ENCODE data around the gene HSD3B7. TPM values are rescaled to one million over a fixed set of nuclear protein-coding genes. Genes with fewer than 3 reads are reported as not detected.
A peak's percentile ranks its signal among the peaks of the same experiment; 100 is the strongest.

The HSD3B7 gene
- total and polyA plus RNA-seq, 5 experiments from 2014 or later, result 0.07 to 1.9 (median 0.65) TPM; not detected in 1

DNA sequence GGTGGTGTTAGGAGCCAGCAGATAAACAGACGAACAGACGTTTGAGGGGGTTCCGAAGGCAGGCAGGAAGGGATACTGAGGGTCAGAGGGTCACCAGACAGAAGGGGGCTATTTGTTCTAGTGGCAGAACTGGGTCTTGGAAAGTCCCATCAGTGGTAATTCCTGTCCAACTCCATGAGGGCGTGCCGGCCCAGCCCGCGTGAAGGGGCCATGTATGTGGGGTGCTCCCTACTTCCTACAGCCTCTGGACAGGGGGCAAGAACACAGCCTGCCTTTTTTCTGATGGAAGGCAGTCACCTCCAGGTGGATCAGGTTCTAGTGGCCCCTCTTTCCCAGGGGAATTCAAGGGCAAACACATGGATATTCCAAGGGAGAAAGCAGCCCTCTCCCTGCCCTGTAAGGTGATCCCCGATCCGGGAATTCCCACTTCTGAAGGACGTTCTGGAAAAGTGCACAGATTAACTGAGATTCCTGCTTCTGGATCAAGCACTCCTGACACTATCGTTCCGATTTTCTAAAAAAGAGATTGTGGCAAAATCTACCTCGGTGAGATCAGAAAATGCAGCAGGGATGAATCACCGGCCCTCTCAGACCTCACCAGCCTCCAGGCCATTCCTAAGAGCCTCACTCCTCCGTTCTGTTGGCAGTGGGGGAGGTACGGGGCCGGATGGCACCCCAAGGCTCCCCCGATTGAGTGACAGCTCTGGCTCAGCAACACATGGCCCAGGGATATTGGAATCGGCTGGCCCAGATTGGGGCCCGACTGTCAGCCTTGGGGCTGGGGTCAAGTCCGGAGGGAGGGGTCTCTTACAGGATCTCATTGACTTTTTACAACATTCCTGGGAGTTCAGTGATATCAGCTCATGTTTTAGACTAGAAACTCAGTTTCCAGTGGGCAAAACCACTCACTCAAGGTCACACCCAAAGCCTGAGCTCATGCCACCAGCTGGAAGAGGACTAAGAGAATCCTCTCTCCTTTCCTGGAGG lies 13.0 kb downstream of the HSD3B7 start:
- Mint-ChIP-seq H3K4me1 (peaks cover 2 to 12% (median 8%) of the 10 kb centered on the region in 4 donors), H3K27ac (peak overlapping the region in 3 of 10 donors; percentile 15 to 94 (median 41)), H3K4me3 (peak overlapping the region; percentile 52 to 93 (median 80)), H3K27me3 (no peaks in the 10 kb centered on the region), H3K36me3 (no peaks in the 10 kb centered on the region), H3K9me3 (no peaks in the 10 kb centered on the region)
- POLR2A ChIA-PET, result interaction anchor here (0.7 to 2.2 kb wide), 3 partner anchors 76 to 144 kb away, joined by 3 to 11 read pairs (median 4); partner anchors contain the start of genes KAT8, ZNF646 and ZNF668
- ATAC-seq, result no peak
- no peak for DNase-seq

DNA sequence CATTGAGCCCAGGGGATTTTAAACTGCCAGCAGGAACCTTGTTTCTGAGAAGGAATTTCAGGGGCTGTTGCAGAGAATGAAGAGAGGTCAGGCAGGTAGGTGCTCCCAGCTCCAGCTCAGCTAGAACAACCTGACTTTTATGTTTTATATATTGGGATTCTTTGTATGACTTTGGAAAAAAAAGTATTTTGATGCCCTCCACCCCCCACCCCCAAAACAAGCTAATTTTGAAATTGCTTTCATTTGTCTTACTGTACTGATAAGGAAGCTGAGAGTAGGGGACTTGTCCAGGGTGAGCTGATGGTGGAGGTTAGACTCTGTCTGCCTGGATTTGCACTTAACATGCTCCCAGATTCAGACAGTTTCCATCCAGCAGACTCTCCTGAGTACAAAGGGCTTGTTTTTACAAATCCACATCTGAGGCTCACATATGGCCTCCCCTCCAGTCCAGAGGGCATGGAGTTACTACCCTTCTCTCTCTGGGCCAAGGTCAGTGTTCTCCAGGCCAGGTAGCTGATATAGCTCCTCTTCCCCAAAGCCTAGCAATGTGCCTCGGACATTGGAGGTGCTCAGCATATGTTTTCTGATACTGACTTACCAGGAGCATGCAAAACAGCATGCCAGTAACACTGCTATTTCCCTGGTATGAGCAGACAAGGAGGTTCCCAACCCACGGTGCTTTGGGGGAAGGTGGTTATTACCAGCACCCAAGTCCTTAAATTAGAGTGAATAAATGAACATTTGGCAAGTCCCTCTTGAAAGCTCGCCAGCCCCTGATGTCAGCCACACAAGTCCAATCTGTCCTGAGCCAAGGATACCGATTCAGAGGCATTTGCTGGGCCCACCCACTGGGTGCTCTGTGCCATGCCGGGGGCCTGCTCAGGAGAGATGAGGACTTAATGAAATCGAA lies 14.1 kb downstream of the HSD3B7 start:
- DNase-seq (no peak), ATAC-seq (no peak)
- POLR2A ChIA-PET, result interaction anchor here (1.2 kb wide), 1 partner anchor 119 kb away, joined by 3 read pairs; the partner anchor contains the start of gene KAT8
- no peaks in the 10 kb centered on the region for H3K9me3 Mint-ChIP-seq
- no peaks in the 10 kb centered on the region for H3K36me3 Mint-ChIP-seq
- H3K4me3 Mint-ChIP-seq, result peak overlapping the region in 1 of 10 donors; percentile 30
- no peaks in the 10 kb centered on the region for H3K27me3 Mint-ChIP-seq
- peak overlapping the region in 4 of 10 donors; percentile 41 to 78 (median 74) for H3K27ac Mint-ChIP-seq
- H3K4me1 Mint-ChIP-seq, result peaks cover 3 to 12% (median 8%) of the 10 kb centered on the region in 4 donors

DNA sequence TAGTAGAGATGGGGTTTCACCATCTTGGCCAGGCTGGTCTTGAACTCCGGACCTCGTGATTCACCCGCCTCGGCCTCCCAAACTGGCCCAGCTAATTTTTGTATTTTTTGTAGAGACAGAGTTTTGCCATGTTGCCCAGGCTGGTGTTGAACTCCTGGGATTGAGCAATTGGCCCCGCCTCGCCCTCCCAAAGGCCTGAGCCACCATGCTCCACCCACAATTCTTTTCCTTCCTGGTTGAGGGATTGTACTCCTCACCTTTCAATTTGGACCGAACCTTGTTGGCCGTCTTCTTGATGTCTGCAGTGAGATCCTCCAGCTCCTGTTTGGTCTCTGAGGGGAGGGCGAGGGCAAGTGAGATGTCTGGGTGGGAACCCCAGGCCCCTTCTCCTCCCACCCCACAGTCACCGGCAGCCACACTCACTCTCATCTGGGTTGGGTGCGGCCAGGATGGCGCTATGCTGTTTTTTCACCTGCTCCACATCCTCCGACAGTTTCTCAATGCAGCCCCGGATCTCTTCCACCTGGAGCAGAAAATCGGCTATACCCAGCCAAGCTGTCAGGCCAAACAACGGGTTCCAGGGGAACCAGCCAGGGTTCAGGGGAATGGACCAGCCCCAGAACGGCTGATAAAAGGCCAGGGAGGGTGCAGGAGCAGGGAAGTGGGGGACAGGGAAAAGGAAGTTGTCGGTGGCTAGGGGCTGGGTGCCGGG lies 15.8 kb downstream of the HSD3B7 start:
- ATAC-seq (no peak), DNase-seq (no peak)
- peaks cover 3 to 8% (median 8%) of the 10 kb centered on the region in 4 donors for H3K4me1 Mint-ChIP-seq
- no peaks in the 10 kb centered on the region for H3K27me3 Mint-ChIP-seq
- H3K27ac Mint-ChIP-seq, result no peak overlapping the region
- H3K4me3 Mint-ChIP-seq, result no peak overlapping the region
- POLR2A ChIA-PET, result no interaction called here
- no peaks in the 10 kb centered on the region for H3K36me3 Mint-ChIP-seq
- no peaks in the 10 kb centered on the region for H3K9me3 Mint-ChIP-seq

DNA sequence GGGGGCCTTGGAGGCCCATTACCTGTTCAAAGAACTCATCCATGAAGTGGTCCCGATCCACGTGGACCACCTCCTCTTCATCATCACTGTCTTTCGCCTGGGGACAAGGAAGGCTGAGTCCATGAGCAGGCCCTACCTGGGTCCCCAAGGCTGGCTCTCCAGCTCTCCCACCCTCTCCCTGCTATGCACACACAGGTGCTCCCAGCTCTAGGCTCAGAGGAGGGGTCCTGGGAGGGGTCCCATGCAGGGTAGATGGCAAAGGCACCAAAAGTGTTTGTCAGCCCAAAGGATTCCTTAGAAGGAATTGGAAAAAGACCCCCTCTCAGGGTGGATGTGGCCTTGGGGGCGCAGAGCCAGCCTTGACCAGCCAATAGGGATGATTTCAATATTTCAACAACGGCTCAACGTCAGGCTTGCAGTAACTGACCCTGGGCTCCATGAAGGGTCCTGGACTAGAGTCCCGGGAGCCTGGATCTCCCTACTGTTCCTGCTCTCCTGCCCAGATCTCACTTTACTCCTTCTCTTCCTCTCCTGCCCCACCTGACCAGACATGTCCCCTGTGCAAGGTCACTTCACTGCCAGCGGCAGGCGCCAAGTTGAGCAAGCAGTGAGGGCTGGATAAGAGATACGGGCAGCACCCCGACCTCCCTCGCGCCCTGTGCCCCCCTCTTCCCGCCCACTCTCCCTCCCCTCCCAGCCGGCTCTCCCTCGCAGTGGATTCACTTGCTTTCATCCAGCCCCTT lies 16.7 kb downstream of the HSD3B7 start:
- Mint-ChIP-seq H3K9me3 (no peaks in the 10 kb centered on the region), H3K36me3 (no peaks in the 10 kb centered on the region), H3K4me3 (no peak overlapping the region), H3K27me3 (no peaks in the 10 kb centered on the region), H3K27ac (no peak overlapping the region), H3K4me1 (peaks cover 1 to 3% (median 3%) of the 10 kb centered on the region in 4 donors)
- ATAC-seq, result no peak
- POLR2A ChIA-PET, result no interaction called here
- no peak for DNase-seq

DNA sequence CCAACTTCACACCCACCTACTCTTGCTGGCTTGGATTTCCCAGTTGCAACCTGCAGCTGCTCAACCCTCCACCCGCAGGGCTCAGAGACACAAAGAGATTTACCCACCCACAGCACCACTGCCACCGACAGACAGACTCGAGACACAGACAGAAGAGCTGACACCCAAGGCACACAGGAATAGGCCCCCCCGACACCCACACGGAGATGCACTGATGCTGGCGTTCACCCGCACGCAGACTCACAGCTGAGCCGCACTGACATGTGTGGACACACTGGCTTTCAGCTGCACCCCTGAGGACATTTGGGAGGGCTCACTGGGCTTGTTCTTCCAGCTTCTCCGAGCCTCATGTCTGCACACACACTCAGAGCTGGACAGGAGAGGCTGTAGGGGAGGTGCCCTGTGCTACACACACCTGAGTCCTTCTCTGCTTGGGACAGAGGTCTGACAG lies 17.3 kb downstream of the HSD3B7 start:
- POLR2A ChIA-PET, result interaction anchor here (0.6 kb wide), 1 partner anchor 8 kb away, joined by 5 read pairs; no protein-coding TSS in a partner anchor
- peaks cover 0 to 1% (median 0%) of the 10 kb centered on the region in 4 donors for H3K4me1 Mint-ChIP-seq
- H3K4me3 Mint-ChIP-seq, result no peak overlapping the region
- ATAC-seq (no peak), DNase-seq (no peak)
- H3K27ac Mint-ChIP-seq, result no peak overlapping the region
- no peaks in the 10 kb centered on the region for H3K27me3 Mint-ChIP-seq
- no peaks in the 10 kb centered on the region for H3K9me3 Mint-ChIP-seq
- H3K36me3 Mint-ChIP-seq, result no peaks in the 10 kb centered on the region

DNA sequence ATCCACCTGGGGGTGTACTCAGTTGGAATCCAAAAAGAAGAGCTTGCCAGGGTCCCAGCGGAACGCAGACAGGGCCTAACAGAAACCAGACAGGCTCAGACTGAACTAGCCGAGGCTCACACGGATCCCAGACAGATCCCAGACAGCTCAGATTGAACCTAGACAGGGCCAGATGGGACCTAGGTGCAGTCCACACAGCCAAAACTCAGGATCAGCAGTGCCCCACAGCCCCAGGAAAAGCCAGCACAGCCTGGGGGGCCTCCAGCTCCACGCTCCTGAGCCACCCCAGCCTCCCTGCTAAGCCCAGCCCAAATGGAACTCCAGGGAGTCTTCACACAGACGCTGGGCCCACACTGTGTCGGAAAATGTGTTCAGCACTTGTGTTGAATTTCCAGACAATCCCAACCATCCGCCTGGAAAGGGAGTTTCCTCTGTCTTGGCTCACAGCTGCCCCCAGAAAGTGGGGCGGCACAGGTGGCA lies 17.9 kb downstream of the HSD3B7 start:
- DNase-seq (no peak), ATAC-seq (no peak)
- no peaks in the 10 kb centered on the region for H3K27me3 Mint-ChIP-seq
- H3K27ac Mint-ChIP-seq, result peak overlapping the region in 1 of 10 donors; percentile 55
- H3K4me3 Mint-ChIP-seq, result no peak overlapping the region
- H3K4me1 Mint-ChIP-seq, result peaks cover 0 to 1% (median 0%) of the 10 kb centered on the region in 4 donors
- no peaks in the 10 kb centered on the region for H3K36me3 Mint-ChIP-seq
- POLR2A ChIA-PET, result no interaction called here
- H3K9me3 Mint-ChIP-seq, result no peaks in the 10 kb centered on the region

DNA sequence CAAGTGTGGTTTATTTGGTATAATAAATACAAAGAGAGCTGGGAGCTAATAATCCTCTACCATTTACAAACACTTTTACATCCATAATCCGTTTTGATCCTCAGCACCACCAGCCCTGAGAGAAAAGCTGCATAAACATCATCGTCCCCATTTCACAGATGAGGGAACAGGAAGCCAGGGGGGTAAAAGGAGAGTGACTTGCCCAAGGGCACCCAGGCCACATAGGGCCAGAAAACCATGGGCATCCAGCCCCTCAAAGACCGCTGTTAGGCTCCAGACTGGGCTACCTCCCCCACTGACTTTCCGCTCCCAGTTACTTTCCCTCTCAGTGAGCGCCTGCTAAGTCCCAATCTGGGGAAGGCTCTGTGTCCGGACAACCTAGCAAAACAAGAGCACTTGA lies 18.7 kb downstream of the HSD3B7 start:
- DNase-seq (no peak), ATAC-seq (no peak)
- H3K27me3 Mint-ChIP-seq, result no peaks in the 10 kb centered on the region
- no peaks in the 10 kb centered on the region for H3K36me3 Mint-ChIP-seq
- peaks cover 0 to 1% (median 0%) of the 10 kb centered on the region in 4 donors for H3K4me1 Mint-ChIP-seq
- peak overlapping the region in 1 of 10 donors; percentile 57 for H3K27ac Mint-ChIP-seq
- H3K9me3 Mint-ChIP-seq, result no peaks in the 10 kb centered on the region
- POLR2A ChIA-PET, result no interaction called here
- no peak overlapping the region for H3K4me3 Mint-ChIP-seq

DNA sequence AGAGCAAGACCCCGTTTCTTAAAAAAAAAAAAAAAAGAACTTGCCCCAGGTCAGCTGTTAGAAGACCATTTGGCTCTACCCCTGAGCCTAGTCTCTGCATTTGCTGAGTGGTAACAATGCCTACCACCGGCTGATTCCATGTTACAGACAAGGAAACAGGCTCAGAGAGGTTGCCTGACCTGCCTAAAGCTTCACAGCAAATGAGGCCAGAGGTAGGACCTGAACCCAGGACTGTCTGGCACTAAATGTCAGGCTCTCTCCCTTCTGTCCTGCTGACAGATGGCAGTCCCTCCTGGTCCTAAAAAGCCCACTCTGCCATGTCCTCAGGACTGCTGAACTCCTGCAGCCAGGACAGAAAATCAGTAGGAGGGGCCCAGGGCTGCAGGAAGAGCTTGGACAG lies 19.7 kb downstream of the HSD3B7 start:
- Mint-ChIP-seq H3K27me3 (no peaks in the 10 kb centered on the region), H3K4me3 (no peak overlapping the region), H3K4me1 (peaks cover under 1 to 6% (median 3%) of the 10 kb centered on the region in 4 donors), H3K27ac (no peak overlapping the region), H3K36me3 (no peaks in the 10 kb centered on the region), H3K9me3 (no peaks in the 10 kb centered on the region)
- POLR2A ChIA-PET, result interaction anchor here (0.6 kb wide), 1 partner anchor 175 kb away, joined by 3 read pairs; the partner anchor contains the start of gene FUS
- DNase-seq, result no peak
- ATAC-seq, result no peak

DNA sequence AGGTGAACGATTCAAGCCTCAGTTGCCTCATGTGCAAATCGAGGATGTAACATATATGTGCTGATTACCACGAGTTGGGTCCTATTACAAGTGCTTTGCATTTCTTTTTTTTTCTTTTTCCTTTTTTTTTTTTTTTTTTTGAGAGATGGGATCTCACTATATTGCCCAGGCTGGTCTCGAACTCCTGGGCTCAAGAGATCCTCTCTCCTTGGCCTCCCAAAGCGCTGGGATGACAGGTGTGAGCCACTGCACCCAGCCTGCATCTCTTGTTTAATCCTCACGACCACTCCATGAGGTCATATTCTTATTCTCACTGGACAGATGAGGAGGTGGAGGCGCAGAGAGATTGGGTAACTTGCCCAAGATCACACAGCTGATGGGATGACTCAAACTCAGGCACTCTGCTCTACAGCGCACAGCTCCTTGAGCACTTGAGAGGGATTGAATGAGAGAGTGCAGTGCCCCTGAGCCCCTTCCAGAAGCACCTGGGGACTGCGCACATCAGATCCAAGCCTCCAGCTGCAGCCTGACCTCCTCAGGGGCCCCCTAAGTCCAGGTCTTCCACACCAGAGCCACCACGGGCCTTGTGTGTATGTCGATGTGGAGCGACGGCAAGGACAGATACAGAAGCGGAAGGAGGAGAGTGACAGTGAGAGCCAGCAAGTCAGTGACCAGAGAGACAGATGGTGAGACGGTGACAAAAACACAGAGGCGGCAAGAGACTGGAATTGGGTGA lies 20.5 kb downstream of the HSD3B7 start:
- DNase-seq (no peak), ATAC-seq (no peak)
- no peak overlapping the region for H3K4me3 Mint-ChIP-seq
- H3K36me3 Mint-ChIP-seq, result no peaks in the 10 kb centered on the region
- POLR2A ChIA-PET, result no interaction called here
- H3K27me3 Mint-ChIP-seq, result no peaks in the 10 kb centered on the region
- peaks cover 5 to 11% (median 7%) of the 10 kb centered on the region in 4 donors for H3K4me1 Mint-ChIP-seq
- no peaks in the 10 kb centered on the region for H3K9me3 Mint-ChIP-seq
- H3K27ac Mint-ChIP-seq, result no peak overlapping the region

DNA sequence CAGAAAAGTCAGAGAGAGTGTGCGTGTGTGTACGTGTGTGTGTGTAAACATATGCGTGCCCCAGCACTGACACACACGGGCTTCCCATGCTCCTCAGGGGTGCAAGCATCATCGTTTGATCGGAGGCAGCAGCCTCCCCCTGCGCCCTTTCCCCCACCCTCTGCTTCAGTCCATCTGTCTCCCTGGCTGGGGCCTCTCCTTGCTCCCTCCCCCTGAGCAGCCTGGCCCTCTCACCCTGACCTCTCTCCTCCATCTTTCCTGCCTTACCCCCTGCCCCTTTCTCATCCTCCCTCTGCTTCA lies 21.0 kb downstream of the HSD3B7 start:
- H3K9me3 Mint-ChIP-seq, result no peaks in the 10 kb centered on the region
- H3K4me3 Mint-ChIP-seq, result no peak overlapping the region
- POLR2A ChIA-PET, result no interaction called here

DNA sequence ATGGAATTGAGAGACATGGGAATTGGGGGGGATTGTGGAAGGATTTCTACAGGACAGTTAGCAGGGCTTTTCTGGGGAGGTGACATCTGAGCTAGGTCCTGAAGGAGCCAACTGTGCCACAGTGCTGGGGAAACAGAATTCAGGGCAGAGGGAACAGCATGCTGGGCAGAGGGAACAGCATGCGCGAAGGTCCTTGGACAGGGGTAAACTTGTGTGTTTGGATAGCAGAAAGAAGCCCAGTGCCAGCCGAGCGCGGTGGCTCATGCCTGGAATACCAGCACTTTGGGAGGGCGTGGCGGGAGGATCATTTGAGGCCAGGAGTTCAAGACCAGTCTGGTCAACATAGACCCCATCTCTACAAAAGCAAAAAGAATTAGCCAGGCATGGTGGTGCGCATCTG lies 21.6 kb downstream of the HSD3B7 start:
- H3K4me1 Mint-ChIP-seq, result peaks cover 7 to 17% (median 15%) of the 10 kb centered on the region in 4 donors
- no peaks in the 10 kb centered on the region for H3K9me3 Mint-ChIP-seq
- no peak overlapping the region for H3K4me3 Mint-ChIP-seq
- peak overlapping the region in 3 of 10 donors; percentile 13 to 74 (median 37) for H3K27ac Mint-ChIP-seq
- no peak for ATAC-seq
- H3K36me3 Mint-ChIP-seq, result no peaks in the 10 kb centered on the region
- H3K27me3 Mint-ChIP-seq, result peaks cover 0 to 4% (median 0%) of the 10 kb centered on the region in 5 donors
- no peak for DNase-seq
- POLR2A ChIA-PET, result interaction anchor here (1.0 kb wide), 1 partner anchor 87 kb away, joined by 3 read pairs; no protein-coding TSS in a partner anchor

More for the DNA sequence above, 21.0 kb downstream of the HSD3B7 start:
- H3K36me3 Mint-ChIP-seq, result no peaks in the 10 kb centered on the region
- no peak for DNase-seq
- H3K27me3 Mint-ChIP-seq, result no peaks in the 10 kb centered on the region
- ATAC-seq, result no peak
- H3K4me1 Mint-ChIP-seq, result peaks cover 6 to 12% (median 10%) of the 10 kb centered on the region in 4 donors
- peak overlapping the region in 2 of 10 donors; percentile 13 to 74 for H3K27ac Mint-ChIP-seq
